GM18870 (cell line): ENCODE results near the gene CXCL10.
A peak's percentile ranks its signal among the peaks of the same experiment; 100 is the strongest.
"Not testable (repeated sequence)": the region's sequence is repeated elsewhere in the genome, so short reads cannot be mapped to it uniquely, and the experiment has no call there.

Source experiments
- ATAC-seq: cut with Tn5 transposase; IDR thresholded peaks from one replicate; pipeline ENCODE4 v1.9.1; 2021; ENCODE audit warnings: moderate library complexity; ENCODE audit not compliant: unreplicated experiment

The CXCL10 gene

GRCh38 chr4:76023389-76023788 is at the start of gene CXCL10:
TSS of gene CXCL10 (minus strand) at chr4:76023497. CDS start at chr4:76023431, 66 bp downstream.
- ATAC-seq: no peak

GRCh38 chr4:76072760-76073159 is 49.5 kb upstream of the CXCL10 start:
- no peak for ATAC-seq

- ATAC-seq: no peak
These were observed 44.5 kb upstream of the CXCL10 start for GRCh38 chr4:76067652-76068286.

- no peak for ATAC-seq
These were observed 43.2 kb upstream of the CXCL10 start for GRCh38 chr4:76066546-76066945.

- ATAC-seq: peak; percentile 59
These were observed 38.7 kb upstream of the CXCL10 start for GRCh38 chr4:76061982-76062381.

GRCh38 chr4:76061421-76061820 is 38.1 kb upstream of the CXCL10 start:
- ATAC-seq: no peak

GRCh38 chr4:76060506-76060905 is 37.2 kb upstream of the CXCL10 start:
- no peak for ATAC-seq

- no peak for ATAC-seq
These were observed 36.5 kb upstream of the CXCL10 start for GRCh38 chr4:76059750-76060149.

GRCh38 chr4:76058888-76059426 is 35.7 kb upstream of the CXCL10 start:
- ATAC-seq: no peak

GRCh38 chr4:76058302-76058701 is 35.0 kb upstream of the CXCL10 start:
- ATAC-seq: peak; percentile 48

GRCh38 chr4:76055421-76055820 is 32.1 kb upstream of the CXCL10 start:
- no peak for ATAC-seq

- peak; percentile 97 for ATAC-seq
These were observed 31.7 kb upstream of the CXCL10 start for GRCh38 chr4:76055016-76055415.

- no peak for ATAC-seq
These were observed 30.4 kb upstream of the CXCL10 start for GRCh38 chr4:76053730-76054129.

- ATAC-seq: not testable (repeated sequence)
These were observed 27.3 kb upstream of the CXCL10 start for GRCh38 chr4:76050560-76051050.

GRCh38 chr4:76049860-76050416 is 26.6 kb upstream of the CXCL10 start:
- not testable (repeated sequence) for ATAC-seq

- ATAC-seq: not testable (repeated sequence)
These were observed 21.4 kb upstream of the CXCL10 start for GRCh38 chr4:76044686-76045085.

GRCh38 chr4:76043306-76043705 is 20.0 kb upstream of the CXCL10 start:
- not testable (repeated sequence) for ATAC-seq

GRCh38 chr4:76042241-76042998 is 19.1 kb upstream of the CXCL10 start:
- not testable (repeated sequence) for ATAC-seq

GRCh38 chr4:76036855-76037254 is 13.6 kb upstream of the CXCL10 start:
- no peak for ATAC-seq

GRCh38 chr4:76035799-76036380 is 12.6 kb upstream of the CXCL10 start, which contains the start of gene CXCL11:
TSS of gene CXCL11 (minus strand) at chr4:76036070. CDS start at chr4:76035987, 83 bp downstream.
- no peak for ATAC-seq

GRCh38 chr4:76035141-76035540 is 11.8 kb upstream of the CXCL10 start:
- ATAC-seq: no peak
